GM21515 (cell line): Measurements from ENCODE around the gene RNF213.
"Not testable (repeated sequence)": the region's sequence is repeated elsewhere in the genome, so short reads cannot be mapped to it uniquely, and the experiment has no call there.

Experiments used
- ATAC-seq: cut with Tn5 transposase; IDR thresholded peaks from one replicate; pipeline ENCODE4 v1.9.1; 2021; ENCODE audit not compliant: unreplicated experiment

Gene RNF213

DNA sequence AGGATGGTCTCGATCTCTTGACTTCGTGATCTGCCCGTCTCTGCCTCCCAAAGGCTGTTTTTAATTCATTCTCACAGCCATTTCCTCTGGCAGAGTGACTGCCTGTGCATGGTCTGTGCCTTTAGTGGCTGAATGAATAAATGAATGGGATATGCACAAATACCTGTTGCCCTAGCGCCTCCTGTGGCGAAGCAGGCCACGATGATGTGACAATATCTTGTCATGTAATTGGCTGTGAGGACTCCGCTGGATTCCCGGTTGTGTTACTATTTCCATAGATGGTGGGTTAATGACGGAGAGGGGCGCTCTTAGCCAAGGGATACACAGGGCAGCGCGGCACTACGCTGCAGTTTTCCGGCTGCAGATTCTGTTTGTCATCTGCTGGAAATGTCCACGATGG, 127.5 kb downstream of the RNF213 start:
- ATAC-seq = no peak

DNA sequence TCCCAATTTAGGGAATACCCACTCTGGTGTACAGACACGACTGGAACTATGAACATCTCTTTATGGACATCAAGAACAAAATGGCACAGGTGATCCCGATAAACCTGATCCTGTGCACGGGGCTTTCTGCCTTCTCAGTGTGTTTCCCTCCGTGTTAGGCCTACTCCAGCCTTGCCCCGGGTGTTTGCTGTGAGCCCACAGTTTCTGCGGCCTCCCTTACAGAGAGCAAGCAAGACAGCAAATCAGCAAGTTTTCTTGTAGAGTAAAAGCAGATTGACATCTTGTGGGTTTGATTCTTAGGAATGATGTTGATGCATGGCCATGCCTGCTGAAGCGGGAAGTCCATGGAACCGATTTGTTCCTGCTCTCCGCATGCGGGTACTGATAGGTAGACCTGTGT, 127.9 kb downstream of the RNF213 start:
- no peak for ATAC-seq

DNA sequence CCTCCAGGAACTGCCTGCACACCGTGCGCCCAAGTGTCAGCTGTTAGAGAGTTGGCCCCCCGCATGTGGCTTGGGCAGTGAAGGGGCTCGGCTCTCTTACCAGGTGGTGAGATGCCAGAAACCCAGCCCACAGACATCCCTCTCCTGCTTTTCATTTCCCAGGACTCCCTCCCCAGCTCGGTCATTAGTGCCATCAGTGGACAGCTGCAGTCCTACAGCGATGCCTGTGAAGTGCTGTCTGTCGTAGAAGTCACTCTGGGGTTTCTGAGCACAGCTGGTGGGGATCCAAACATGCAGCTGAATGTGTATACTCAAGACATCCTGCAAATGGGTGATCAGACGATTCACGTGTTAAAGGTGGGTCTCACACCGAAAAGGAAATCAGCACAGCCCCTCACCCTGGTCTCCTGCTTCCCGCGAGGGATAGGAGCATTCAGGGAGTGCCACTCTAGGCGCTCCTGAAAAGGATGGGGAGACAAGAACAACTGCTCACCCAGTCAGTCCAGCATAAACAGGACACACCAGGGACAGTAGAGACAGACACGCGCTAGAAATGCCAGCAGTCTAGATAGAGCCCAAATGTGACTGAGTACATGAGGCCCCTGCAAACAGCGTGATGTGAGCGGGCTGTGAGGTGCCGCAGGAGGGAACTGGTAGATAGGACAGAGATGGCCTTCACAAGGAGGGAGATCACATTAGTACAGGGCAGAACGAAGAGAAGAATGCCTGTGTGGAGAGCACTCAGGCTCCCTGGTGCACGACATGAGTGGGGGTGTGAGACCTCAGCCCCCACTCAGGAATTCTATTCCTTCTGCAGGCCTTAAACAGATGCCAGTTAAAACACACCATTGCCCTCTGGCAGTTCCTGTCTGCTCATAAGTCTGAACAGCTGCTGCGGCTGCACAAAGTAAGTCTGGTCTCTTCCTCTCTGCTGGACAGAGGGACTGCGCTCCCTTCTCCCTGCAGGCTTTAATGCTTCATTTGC, 128.7 kb downstream of the RNF213 start:
- no peak for ATAC-seq

GRCh38 chr17:80393241-80393890, 132.7 kb downstream of the RNF213 start:
- ATAC-seq = no peak

DNA sequence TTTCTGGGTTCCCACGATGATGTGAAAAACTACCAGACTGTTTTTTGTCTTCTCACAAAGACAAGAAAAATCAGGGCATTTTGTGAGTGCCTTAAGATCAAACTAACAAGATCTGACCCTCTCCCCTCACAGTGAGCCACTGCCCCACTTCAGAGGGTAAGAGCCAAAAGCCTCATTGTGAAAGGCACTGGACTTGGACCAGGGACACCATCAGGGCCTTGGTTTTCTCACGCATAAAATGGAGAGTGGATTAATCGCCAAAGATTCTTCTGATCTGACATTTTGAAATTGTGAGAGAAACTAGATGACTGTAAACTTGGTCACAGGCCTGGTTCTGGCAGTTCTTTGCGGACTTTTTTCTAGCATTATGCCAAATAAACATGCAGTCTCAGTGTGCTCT, 133.3 kb downstream of the RNF213 start:
- no peak for ATAC-seq

GRCh38 chr17:80394629-80395216, 134.1 kb downstream of the RNF213 start:
- ATAC-seq = no peak

DNA sequence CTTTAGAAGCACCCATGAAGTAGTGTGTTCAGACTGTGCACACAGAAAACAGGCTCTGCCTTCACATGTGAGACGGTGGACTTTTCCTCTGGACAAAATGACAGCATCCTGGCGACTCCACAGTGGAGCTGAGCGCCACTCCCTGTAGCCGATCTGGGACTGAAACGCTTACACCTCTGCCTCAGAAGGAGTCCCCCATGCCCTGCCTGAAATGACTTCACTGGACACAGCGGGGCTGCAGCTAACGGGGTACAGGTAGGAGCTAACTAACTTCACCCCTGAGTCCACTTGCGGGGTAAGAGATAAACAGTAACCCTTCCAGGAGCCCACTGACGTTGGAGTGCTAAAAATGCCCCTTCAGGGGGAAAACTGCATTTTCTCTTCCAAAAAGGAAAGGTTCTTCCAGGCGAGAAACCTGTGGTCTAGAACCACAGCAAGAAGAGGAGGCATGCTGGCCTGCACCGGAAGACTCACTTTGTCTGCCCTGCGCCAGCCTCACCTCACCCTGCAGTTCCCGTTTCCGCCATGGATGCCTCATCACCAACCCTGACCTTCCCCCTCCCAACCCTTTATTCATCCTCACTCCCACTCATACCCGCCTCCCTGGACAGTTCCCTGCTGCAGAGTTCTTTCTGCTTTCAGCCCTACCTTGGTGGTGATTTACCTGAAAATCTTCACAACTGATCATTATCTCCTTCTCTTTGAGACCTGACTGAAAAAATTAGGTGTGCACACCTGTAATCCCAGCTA, 134.9 kb downstream of the RNF213 start:
- ATAC-seq = no peak

DNA sequence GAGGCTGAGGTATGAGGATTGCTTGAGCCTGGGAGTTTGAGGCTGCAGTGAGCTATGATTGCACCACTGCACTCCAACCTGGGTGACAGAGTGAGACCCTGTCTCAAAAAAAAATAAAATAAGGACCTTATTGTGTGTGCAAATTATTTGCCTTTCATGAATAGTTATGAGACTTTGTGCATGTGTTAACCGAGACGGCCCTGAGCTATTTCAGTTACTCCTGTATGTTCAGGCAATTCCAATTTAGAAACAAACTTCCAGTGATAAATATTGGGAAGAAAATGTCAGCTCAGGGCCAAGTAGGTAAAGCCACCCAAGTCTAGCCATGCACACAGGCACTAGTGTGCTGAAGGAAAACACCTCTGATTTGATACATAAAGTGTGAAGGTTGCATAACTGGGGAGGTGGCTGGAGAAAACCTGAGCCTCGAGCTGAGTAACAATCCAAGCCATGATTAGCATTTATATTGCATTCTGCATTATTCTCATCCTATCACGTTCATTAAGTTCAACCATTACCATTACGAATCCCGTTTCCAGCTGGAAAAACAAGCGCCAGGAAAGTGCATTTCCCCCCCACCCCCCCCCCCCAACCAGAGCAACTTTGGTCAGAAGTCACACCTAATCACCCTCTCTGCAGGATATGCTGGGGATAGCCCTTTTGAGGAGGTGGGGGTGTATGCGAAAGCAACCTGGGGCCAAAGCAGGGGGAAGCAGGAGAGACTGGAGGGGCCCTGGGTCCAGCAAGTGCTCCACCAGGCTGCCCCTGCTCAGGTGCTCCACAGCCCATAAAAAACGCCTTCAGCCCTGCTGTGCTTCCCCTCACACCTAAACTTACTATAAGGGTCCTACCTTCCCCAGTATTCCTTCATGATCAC, 135.7 kb downstream of the RNF213 start:
- no peak for ATAC-seq

DNA sequence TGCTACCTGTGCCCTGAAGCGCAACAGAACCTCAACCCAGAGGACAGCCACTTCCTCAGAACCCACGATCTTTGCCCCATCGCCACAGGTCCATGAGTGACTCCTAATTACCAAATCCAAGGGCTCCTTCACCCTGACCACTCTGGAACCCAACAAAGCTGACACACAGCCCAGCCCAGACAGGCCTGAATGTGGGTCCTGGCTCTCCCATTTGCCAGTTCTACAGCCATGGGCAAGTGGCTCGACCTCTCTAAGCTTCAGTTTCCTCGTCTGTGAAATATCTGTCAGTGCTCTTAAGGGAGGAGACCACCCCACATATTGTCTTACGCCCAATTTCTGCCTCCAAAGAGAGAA, 136.4 kb downstream of the RNF213 start:
- ATAC-seq = no peak

DNA sequence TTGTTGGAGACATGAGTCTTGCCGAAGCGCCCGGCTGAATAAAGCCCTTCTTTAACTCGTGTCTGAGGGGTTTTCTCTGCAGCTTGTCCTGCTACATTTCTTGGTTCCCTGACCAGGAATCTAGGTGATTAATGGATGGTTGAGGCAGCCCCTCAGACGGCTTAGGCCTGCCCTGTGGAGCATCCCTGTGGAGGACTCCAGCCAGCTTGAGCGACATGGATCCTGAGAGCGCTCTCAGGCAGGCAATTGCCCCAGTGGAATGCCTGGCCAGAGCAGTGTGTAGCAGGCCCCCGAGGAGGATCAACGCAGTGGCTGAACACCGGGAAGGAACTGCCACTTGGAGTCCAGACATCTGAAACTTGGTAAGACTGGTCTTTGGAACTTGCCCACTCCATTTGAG, 137.0 kb downstream of the RNF213 start:
- ATAC-seq = no peak

DNA sequence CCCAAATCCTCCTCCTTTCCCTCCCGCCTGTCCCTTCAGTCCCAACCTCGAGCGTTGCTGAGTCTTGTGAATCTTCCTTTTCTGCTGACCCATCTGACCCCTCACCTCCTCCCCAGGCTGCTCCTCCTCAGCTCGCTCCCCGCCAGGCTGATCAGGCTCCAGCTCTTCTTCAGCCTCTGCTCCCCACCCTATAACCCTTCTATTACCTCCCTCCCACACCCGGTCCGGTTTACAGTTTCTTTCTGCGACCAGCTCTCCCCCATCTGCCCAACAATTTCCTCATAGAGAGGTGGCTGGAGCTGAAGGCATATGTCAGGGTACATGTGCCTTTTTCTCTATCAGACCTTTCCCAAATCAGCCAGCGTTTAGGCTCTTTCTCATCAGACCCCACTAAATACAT, 140.4 kb downstream of the RNF213 start:
- ATAC-seq = not testable (repeated sequence)

DNA sequence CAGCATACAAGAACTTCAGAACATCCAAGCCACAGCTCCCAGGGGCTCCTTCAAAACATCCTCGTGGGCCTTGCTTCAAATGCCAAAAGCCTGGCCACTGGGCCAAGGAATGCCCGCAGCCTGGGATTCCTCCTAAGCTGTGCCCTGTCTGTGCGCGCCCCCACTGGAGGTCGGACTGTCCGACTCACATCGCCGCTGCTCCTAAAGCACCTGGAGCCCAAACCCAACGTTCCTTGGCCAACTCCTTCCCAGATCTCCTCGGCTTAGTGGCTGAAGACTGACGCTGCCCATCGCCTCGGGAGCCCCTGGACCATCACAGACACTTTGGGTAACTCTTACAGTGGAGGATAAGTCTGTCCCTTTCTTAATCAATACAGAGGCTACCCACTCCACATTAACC, 141.4 kb downstream of the RNF213 start:
- ATAC-seq = not testable (repeated sequence)

- no peak for ATAC-seq
Observed at GRCh38 chr17:80402959-80403358, 142.3 kb downstream of the RNF213 start.

DNA sequence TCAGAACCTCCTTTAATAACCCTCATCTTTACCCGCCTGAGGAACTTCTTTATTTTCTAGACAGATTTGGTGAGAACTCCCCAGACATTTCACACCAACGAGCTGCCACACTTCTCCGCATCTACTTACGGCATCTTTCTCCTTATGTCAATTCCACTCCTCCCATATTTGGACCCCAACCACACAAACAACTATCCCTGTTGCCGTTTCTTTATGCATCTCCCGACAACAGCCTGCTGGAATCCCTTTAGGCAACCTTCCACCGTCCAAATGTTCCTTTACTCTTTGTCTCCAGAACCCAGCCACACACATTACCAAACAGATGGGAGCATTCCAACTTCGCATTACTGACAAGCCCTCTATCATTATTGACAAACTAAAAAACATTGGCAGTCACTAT, 145.5 kb downstream of the RNF213 start:
- ATAC-seq = no peak

GRCh38 chr17:80407917-80408316, 147.3 kb downstream of the RNF213 start:
- not testable (repeated sequence) for ATAC-seq

- no peak for ATAC-seq
Observed at GRCh38 chr17:80408872-80409271, 148.2 kb downstream of the RNF213 start.

- no peak for ATAC-seq
Observed at GRCh38 chr17:80409626-80410025, 149.0 kb downstream of the RNF213 start.

GRCh38 chr17:80410441-80411087, 149.9 kb downstream of the RNF213 start:
- not testable (repeated sequence) for ATAC-seq

GRCh38 chr17:80413771-80414507, 153.3 kb downstream of the RNF213 start:
- no peak for ATAC-seq
